ENCODE results near the gene TNNT3. TPM values are rescaled to one million over a fixed set of nuclear protein-coding genes. Genes with fewer than 3 reads are reported as not detected.
"Not testable (repeated sequence)": the region's sequence is repeated elsewhere in the genome, so short reads cannot be mapped to it uniquely, and the experiment has no call there.

The TNNT3 gene
- total RNA-seq, 8 experiments from 2014 or later, result 0.11 to 25.9 (median 3.6) TPM; not detected in 3

DNA sequence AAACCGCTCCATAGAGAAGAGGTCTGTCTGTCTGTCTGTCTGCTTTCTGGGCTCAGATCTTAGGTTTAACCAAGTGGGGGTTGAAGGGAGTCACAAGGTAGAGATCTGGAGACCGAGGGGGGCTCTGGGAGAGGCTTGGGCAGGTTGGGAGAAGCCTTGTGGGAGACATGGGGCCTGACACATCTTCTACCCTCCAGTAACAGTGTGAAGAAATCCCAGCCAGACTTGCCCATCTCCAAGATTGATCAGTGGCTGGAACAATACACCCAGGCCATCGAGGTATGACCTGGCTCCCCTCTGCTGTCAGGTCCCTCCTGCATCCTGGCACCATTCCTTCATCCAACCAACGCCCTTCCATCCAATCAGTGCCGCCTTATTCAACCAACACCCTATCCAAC lies 35.2 kb upstream of the TNNT3 start:
- no peak overlapping the region for H3K4me3 ChIP-seq
- WGBS, 10 experiments, result 40 to 86% (median 80%) methylated on average over 1 to 3 of the region's 5 CpGs; no CpG with 5 or more reads in 3 of the 10 experiments
- no peak for ATAC-seq (replicated peaks in 6 of 8)
- no peak overlapping the region for H3K27ac ChIP-seq
- H3K4me1 ChIP-seq (replicated peaks in 1 of 2), result peaks cover 4 to 7% of the 10 kb centered on the region in 2 donors
- in situ Hi-C loops (cut with MboI; ENCODE audit: low pct_unique_long_range_greater_than_20kb in 2 of 9, low sequenced_read_pairs in 9 of 9, unreplicated experiment in 9 of 9), result loop anchor here in 1 of 9 experiments (25.0 kb wide), 1 partner anchor 278 kb away; the partner anchor contains the start of genes INS and TH

DNA sequence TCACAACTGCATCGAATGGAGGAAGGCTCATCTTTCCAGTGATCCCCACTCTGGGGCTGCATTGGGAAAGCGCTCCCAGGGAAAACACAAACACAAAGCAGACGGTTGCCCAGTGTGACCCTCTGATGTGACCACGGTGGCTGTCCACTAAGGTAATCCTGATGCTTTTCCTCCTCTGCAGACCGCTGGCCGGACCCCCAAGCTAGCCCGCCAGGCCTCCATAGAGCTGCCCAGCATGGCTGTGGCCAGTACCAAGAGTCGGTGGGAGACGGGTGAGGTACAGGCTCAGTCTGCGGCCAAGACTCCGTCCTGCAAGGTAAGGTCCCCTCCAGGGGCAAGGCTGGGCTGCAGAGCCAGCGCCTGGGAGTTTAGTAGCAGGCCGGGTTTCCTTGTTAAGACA lies 33.0 kb upstream of the TNNT3 start:
- not testable (repeated sequence) for H3K27ac ChIP-seq

DNA sequence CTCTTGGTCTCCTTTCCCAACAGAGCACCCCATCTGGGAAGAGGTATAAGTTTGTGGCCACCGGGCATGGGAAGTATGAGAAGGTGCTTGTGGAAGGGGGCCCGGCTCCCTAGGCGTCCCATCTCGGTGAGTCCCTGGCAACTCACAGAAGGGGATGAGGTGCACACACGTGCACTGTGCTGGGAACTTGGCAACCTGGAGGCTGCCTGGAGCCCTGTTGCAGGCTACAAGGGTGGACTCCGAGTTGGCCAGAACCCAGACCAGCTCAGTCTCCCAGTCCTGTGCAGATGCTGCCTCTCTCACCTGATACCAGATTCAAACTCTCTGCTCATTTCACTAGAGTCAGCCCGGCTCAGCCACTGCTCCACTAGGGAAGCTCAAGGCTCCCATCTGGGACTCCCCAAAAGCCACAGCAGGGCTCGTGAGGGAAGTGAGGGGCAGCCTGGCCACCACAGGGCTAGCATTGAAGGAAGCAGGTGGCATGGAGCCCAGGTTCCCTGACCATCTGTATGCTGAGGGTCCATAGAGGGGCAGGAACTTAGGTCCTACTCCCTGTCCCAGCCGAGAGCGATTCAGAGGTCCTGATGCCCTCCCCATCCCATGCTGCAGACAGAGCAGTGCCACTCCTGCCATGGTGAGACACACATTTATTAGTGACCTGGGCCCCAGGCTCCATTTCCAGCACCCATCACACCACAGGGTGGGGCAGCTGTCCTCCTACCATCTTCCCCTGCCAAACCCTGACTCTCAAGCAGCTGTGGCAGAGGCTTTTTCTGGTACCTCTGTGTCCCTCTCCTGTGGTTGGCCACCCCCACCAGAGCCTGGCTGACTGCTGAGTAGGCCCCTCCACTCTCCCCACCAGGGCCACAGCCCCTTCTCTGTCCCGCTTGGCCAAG lies 31.8 kb upstream of the TNNT3 start:
- ATAC-seq (replicated peaks in 6 of 8), result no peak
- in situ Hi-C loops (cut with MboI; ENCODE audit: low pct_unique_long_range_greater_than_20kb in 2 of 9, low sequenced_read_pairs in 9 of 9, unreplicated experiment in 9 of 9), result loop anchor here in 1 of 9 experiments (25.0 kb wide), 1 partner anchor 275 kb away; the partner anchor contains the start of genes INS and TH

More for the DNA sequence above, 33.0 kb upstream of the TNNT3 start:
- in situ Hi-C loops (cut with MboI; ENCODE audit: low pct_unique_long_range_greater_than_20kb in 2 of 9, low sequenced_read_pairs in 9 of 9, unreplicated experiment in 9 of 9), result loop anchor here in 1 of 9 experiments (25.0 kb wide), 1 partner anchor 276 kb away; the partner anchor contains the start of genes INS and TH
- H3K4me3 ChIP-seq; H3K4me1 ChIP-seq (replicated peaks in 1 of 2); ATAC-seq (replicated peaks in 6 of 8): not testable (repeated sequence)
- 55 to 100% (median 70%) methylated on average over 1 to 6 of the region's 13 CpGs; no CpG with 5 or more reads in 6 of the 10 experiments for WGBS, 10 experiments

GRCh38 chr11:1888347-1888753 lies 31.2 kb upstream of the TNNT3 start:
- ATAC-seq (replicated peaks in 6 of 8), result peak in 2 of 8 experiments; percentile 3 to 49
- no peak overlapping the region for H3K27ac ChIP-seq
- 80% methylated on average over 1 of the region's 9 CpGs; no CpG with 5 or more reads in 9 of the 10 experiments for WGBS, 10 experiments
- H3K4me3 ChIP-seq, result no peak overlapping the region
- in situ Hi-C loops (cut with MboI; ENCODE audit: low pct_unique_long_range_greater_than_20kb in 2 of 9, low sequenced_read_pairs in 9 of 9, unreplicated experiment in 9 of 9), result loop anchor here in 1 of 9 experiments (25.0 kb wide), 1 partner anchor 274 kb away; the partner anchor contains the start of genes INS and TH
- H3K4me1 ChIP-seq (replicated peaks in 1 of 2), result no peaks in the 10 kb centered on the region

More for the DNA sequence above, 31.8 kb upstream of the TNNT3 start:
- H3K4me3 ChIP-seq, result no peak overlapping the region
- peaks cover 2% of the 10 kb centered on the region in 2 donors for H3K4me1 ChIP-seq (replicated peaks in 1 of 2)
- H3K27ac ChIP-seq, result no peak overlapping the region
- 25 to 80% (median 53%) methylated on average over 1 to 3 of the region's 11 CpGs; no CpG with 5 or more reads in 5 of the 10 experiments for WGBS, 10 experiments

- in situ Hi-C loops (cut with MboI; ENCODE audit: low pct_unique_long_range_greater_than_20kb in 2 of 9, low sequenced_read_pairs in 9 of 9, unreplicated experiment in 9 of 9), result loop anchor here in 1 of 9 experiments (25.0 kb wide), 1 partner anchor 273 kb away; the partner anchor contains the start of genes INS and TH
- 70 to 83% (median 78%) methylated on average over 1 to 6 of the region's 6 CpGs; no CpG with 5 or more reads in 6 of the 10 experiments for WGBS, 10 experiments
- no peaks in the 10 kb centered on the region for H3K4me1 ChIP-seq (replicated peaks in 1 of 2)
- no peak overlapping the region for H3K27ac ChIP-seq
- ATAC-seq (replicated peaks in 6 of 8), result no peak
- no peak overlapping the region for H3K4me3 ChIP-seq
Observed at GRCh38 chr11:1888811-1889210, 30.7 kb upstream of the TNNT3 start.

- Histone ChIP-seq H3K4me3 (no peak overlapping the region), H3K4me1 (replicated peaks in 1 of 2) (no peaks in the 10 kb centered on the region), H3K27ac (no peak overlapping the region)
- WGBS, 10 experiments, result 67% methylated on average over 4 of the region's 34 CpGs; no CpG with 5 or more reads in 9 of the 10 experiments
- no peak for ATAC-seq (replicated peaks in 6 of 8)
- in situ Hi-C loops (cut with MboI; ENCODE audit: low pct_unique_long_range_greater_than_20kb in 2 of 9, low sequenced_read_pairs in 9 of 9, unreplicated experiment in 9 of 9), result loop anchor here in 1 of 9 experiments (25.0 kb wide), 1 partner anchor 273 kb away; the partner anchor contains the start of genes INS and TH
Observed at GRCh38 chr11:1889224-1889930, 30.1 kb upstream of the TNNT3 start.

DNA sequence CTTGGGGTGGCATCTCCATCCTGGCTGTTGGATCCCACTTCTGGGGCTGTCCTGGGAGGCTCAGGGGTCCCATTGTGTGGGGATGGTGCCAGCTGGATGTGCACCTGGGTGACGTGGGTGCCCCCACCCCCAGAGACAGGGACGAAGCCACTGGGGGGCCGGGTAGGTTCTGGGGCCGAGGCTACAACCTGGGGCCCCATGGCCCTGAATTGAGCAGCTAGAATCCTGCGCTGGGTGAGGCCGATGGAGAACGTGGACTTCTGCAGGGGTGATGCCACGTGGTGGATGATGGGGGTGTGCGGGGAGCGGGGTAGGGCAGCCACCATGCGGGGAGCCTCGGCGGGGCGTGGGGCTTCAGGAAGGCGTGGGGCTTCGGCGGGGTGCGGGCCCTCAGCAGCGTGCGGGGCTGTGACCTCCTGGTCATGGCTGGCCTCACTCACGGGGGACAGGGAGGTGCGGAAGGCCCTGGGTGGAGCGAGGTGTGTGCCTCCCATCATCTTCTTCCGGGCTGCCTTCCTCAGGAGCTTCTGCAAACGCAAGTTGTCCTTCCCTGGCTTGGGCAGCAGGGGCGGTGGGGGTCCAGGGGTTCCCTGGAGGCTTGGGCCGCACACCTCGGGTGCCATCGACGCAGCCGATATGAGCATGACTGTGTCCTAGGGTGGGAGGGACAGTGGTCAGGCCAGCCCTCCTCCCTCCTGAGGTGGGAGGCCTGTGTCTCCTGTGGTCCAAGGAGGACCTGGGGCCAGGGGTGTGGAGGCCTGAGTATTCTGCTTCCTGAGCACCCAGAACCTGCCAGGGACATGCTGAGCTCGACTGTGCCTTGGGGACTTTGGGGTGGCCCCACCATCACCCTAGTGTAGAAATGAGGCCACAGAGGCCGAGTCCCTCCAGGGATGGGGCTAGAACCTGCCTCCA lies 29.3 kb upstream of the TNNT3 start:
- no peak for ATAC-seq (replicated peaks in 6 of 8)
- 40 to 60% methylated on average over 1 to 2 of the region's 33 CpGs; no CpG with 5 or more reads in 8 of the 10 experiments for WGBS, 10 experiments
- in situ Hi-C loops (cut with MboI; ENCODE audit: low pct_unique_long_range_greater_than_20kb in 2 of 9, low sequenced_read_pairs in 9 of 9, unreplicated experiment in 9 of 9), result loop anchor here in 1 of 9 experiments (25.0 kb wide), 1 partner anchor 272 kb away; the partner anchor contains the start of genes INS and TH
- Histone ChIP-seq H3K4me3 (no peak overlapping the region), H3K27ac (no peak overlapping the region), H3K4me1 (replicated peaks in 1 of 2) (no peaks in the 10 kb centered on the region)

DNA sequence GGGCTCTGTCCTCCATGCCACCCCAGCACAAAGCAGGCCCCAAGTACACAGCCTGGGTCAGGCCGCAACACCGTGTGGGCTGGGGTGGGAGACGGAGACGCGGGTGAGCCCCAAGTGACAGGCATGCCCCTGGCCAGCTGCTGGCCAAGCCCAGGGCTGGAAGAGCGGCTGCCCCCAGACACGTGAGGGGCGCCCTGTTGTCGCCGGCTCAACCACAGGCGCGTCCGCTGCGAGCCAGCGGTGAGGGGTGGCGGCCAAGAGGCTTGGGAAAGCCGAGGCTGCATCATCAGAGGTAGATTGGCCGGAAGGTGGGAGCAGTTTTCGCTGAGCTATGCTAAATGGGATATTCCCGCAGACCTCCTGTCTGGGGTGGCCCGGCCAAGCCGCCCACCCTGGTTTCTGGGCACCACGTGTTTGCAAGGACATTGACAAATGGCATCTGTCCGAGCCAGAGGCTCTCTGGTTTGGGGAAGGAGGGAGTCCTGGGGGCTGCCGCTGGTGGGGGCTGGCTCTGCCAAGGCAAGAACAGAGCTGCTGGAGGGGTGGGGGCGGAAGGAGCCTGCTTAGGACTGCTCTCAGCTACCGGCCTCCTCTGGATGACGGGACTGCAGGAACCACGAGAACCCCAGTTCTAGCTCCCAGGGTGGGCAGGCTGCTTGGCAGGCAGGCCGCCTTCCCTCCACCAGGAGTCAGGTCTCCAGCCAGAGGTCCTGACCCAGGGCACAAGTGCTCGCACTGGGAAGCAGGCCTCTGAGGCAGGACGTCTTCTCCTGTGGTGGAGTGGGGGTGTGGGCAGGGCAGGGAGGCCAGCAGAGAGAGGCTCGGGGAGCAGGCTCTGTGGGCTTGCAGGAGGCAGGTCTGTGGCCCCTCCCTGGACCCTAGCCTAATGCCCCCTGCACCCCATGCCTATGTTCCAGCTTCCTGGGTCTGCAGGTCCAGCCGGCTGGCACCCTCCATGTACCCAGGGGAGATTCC lies 28.4 kb upstream of the TNNT3 start:
- in situ Hi-C loops (cut with MboI; ENCODE audit: low pct_unique_long_range_greater_than_20kb in 2 of 9, low sequenced_read_pairs in 9 of 9, unreplicated experiment in 9 of 9), result loop anchor here in 1 of 9 experiments (25.0 kb wide), 1 partner anchor 271 kb away; the partner anchor contains the start of genes INS and TH
- Histone ChIP-seq H3K27ac (no peak overlapping the region), H3K4me3 (no peak overlapping the region), H3K4me1 (replicated peaks in 1 of 2) (no peaks in the 10 kb centered on the region)
- ATAC-seq (replicated peaks in 6 of 8), result peak in 1 of 8 experiments; percentile 2
- WGBS, 10 experiments, result 68 to 100% (median 100%) methylated on average over 2 to 7 of the region's 34 CpGs; no CpG with 5 or more reads in 7 of the 10 experiments

- ATAC-seq (replicated peaks in 6 of 8), result no peak
- Histone ChIP-seq H3K27ac (no peak within 1 kb of the TSS), H3K4me1 (replicated peaks in 1 of 2) (no peaks in the 10 kb centered on the region), H3K4me3 (no peak within 1 kb of the TSS)
- WGBS, 10 experiments, result no CpG with 5 or more reads among the region's 7 CpGs
- in situ Hi-C loops (cut with MboI; ENCODE audit: low pct_unique_long_range_greater_than_20kb in 2 of 9, low sequenced_read_pairs in 9 of 9, unreplicated experiment in 9 of 9), result loop anchor here in 1 of 9 experiments (25.0 kb wide), 1 partner anchor 271 kb away; the partner anchor contains the start of genes INS and TH
Observed at GRCh38 chr11:1891831-1892115, 27.7 kb upstream of the TNNT3 start, which contains the start of gene PRR33. TSS of gene PRR33 (minus strand) at chr11:1891895. CDS start at chr11:1890584, 1,311 bp downstream.

DNA sequence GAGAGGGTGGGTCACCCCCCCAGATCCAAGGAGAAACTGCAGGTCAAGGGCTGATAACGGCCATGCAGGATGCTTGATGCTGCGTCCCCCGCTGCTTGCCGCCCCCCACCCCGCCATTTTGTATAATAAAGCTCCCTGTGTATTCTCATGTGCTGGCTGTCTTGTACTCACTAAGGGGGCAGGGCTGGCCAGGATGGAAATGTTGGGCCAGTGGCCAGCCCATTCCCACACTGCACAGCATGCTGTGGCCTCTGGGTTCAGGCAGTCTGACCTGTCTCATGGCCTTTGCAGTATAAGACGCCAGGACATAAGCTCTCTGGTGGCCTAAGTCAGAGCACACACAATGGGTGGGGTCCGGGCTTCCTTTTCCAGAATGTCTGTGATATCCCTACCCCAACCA lies 27.4 kb upstream of the TNNT3 start:
- in situ Hi-C loops (cut with MboI; ENCODE audit: low pct_unique_long_range_greater_than_20kb in 2 of 9, low sequenced_read_pairs in 9 of 9, unreplicated experiment in 9 of 9), result loop anchor here in 1 of 9 experiments (25.0 kb wide), 1 partner anchor 270 kb away; the partner anchor contains the start of genes INS and TH
- Histone ChIP-seq H3K27ac (no peak overlapping the region), H3K4me1 (replicated peaks in 1 of 2) (no peaks in the 10 kb centered on the region), H3K4me3 (no peak overlapping the region)
- WGBS, 10 experiments, result 71 to 100% (median 92%) methylated on average over 1 to 2 of the region's 7 CpGs; no CpG with 5 or more reads in 7 of the 10 experiments
- ATAC-seq (replicated peaks in 6 of 8), result peak in 1 of 8 experiments; percentile 5

- no peak overlapping the region for H3K27ac ChIP-seq
- H3K4me1 ChIP-seq (replicated peaks in 1 of 2), result no peaks in the 10 kb centered on the region
- in situ Hi-C loops (cut with MboI; ENCODE audit: low pct_unique_long_range_greater_than_20kb in 2 of 9, low sequenced_read_pairs in 9 of 9, unreplicated experiment in 9 of 9), result loop anchor here in 1 of 9 experiments (25.0 kb wide), 1 partner anchor 270 kb away; the partner anchor contains the start of genes INS and TH
- 0 to 71% (median 42%) methylated on average over 1 to 4 of the region's 5 CpGs; no CpG with 5 or more reads in 3 of the 10 experiments for WGBS, 10 experiments
- H3K4me3 ChIP-seq, result no peak overlapping the region
- no peak for ATAC-seq (replicated peaks in 6 of 8)
Observed at GRCh38 chr11:1892558-1892957, 26.9 kb upstream of the TNNT3 start.

Measured in motor neuron (in vitro differentiated cells).